Endodermal cell (in vitro differentiated cells): ENCODE data around the gene MPP2. TPM values are rescaled to one million over a fixed set of nuclear protein-coding genes. Genes with fewer than 3 reads are reported as not detected.
A peak's percentile ranks its signal among the peaks of the same experiment; 100 is the strongest.
"Not testable (repeated sequence)": the region's sequence is repeated elsewhere in the genome, so short reads cannot be mapped to it uniquely, and the experiment has no call there.

Experiments
- DNase-seq: peaks from one replicate; pipeline ENCODE4 v3.0.0-alpha.2; 2017
- H3K27ac ChIP-seq: 2 replicates; pipeline ENCODE4 v1.5.1; 2013; ENCODE audit warnings: mild to moderate bottlenecking, low read depth, low read length, moderate library complexity
- H3K27me3 ChIP-seq: 2 replicates; pipeline ENCODE4 v1.6.1; 2013; ENCODE audit warnings: mild to moderate bottlenecking, low read length, moderate library complexity; ENCODE audit not compliant: insufficient read depth, control insufficient read depth, poor library complexity, severe bottlenecking
- H3K36me3 ChIP-seq: 2 replicates; pipeline ENCODE4 v1.7.0; 2013; ENCODE audit warnings: mild to moderate bottlenecking, low read length, moderate library complexity; ENCODE audit not compliant: control insufficient read depth, insufficient read depth
- H3K4me1 ChIP-seq: one replicate; pipeline ENCODE4 v1.7.0; 2013; ENCODE audit warnings: low read length; ENCODE audit not compliant: control insufficient read depth, insufficient read depth
- H3K4me3 ChIP-seq: 2 replicates; pipeline ENCODE4 v1.5.1; 2013; ENCODE audit warnings: mild to moderate bottlenecking, low read length, moderate library complexity
- H3K9ac ChIP-seq: 2 replicates; pipeline ENCODE4 v1.6.1; 2013; ENCODE audit warnings: mild to moderate bottlenecking, low read length, moderate library complexity; ENCODE audit not compliant: poor library complexity, severe bottlenecking; ENCODE audit errors: extremely low read depth
- H3K9me3 ChIP-seq: 2 replicates; pipeline ENCODE4 v1.6.1; 2013; ENCODE audit warnings: mild to moderate bottlenecking, low read length, moderate library complexity; ENCODE audit not compliant: control insufficient read depth
- H3K27ac Mint-ChIP-seq: 2 replicates; pipeline ENCODE4 v1.8.0; 2020; ENCODE audit warnings: mixed read lengths
- H3K27me3 Mint-ChIP-seq: 2 replicates; pipeline ENCODE4 v1.8.0; 2021; ENCODE audit warnings: mild to moderate bottlenecking, mixed read lengths; ENCODE audit not compliant: insufficient read depth
- H3K36me3 Mint-ChIP-seq: 2 replicates; pipeline ENCODE4 v1.8.0; 2020; ENCODE audit warnings: low read depth, mixed read lengths
- H3K4me1 Mint-ChIP-seq: 2 replicates; pipeline ENCODE4 v1.8.0; 2020; ENCODE audit warnings: mixed read lengths
- H3K4me3 Mint-ChIP-seq: 2 replicates; pipeline ENCODE4 v1.8.0; 2020; ENCODE audit warnings: mild to moderate bottlenecking, moderate library complexity, mixed read lengths
- H3K9me3 Mint-ChIP-seq: 2 replicates; pipeline ENCODE4 v1.8.0; 2020; ENCODE audit warnings: mild to moderate bottlenecking, mixed read lengths
- CTCF ChIP-seq: fragments of 200-600 bp; sonication (generic); conservative IDR thresholded peaks from 2 replicates; pipeline ENCODE4 v1.5.0; 2021; ENCODE audit warnings: antibody characterized with exemption, mild to moderate bottlenecking
- WGBS, 2 experiments: methylation state at CpG; one replicate each; pipeline versions ENCODE4 v1.1.5 to v1.1.7; 2013; ENCODE audit warnings: missing lambda C conversion rate in 2 of 2, mixed read lengths in 1 of 2; ENCODE audit not compliant: insufficient coverage in 1 of 2, insufficient read length in 1 of 2; 5-methylcytosine and 5-hydroxymethylcytosine counted together
- total RNA-seq, 2 donors: library from RNA; stranded (reverse); fragmentation: NEBNext Ultra II Directional in 1 of 2; extraction: Animal tissue kit (Norgen Biotek cat#: 25700) in 1 of 2; gene quantifications; 2 replicates in 1 of 2; 3 replicates in 1 of 2; pipeline ENCODE4 v1.2.1, GENCODE V29; 2021

MPP2 gene
- total RNA-seq, 2 donors from 2014 or later: 16.2 to 18.3 TPM

- Mint-ChIP-seq H3K4me1 (peaks cover 2% of the 10 kb centered on the region), H3K4me3 (no peak overlapping the region), H3K27me3 (peaks cover 45% of the 10 kb centered on the region), H3K9me3 (no peaks in the 10 kb centered on the region), H3K27ac (no peak overlapping the region), H3K36me3 (no peaks in the 10 kb centered on the region)
- 92 to 99% methylated on average over 2 to 5 of the region's 5 CpGs for WGBS, 2 experiments
- Histone ChIP-seq H3K36me3 (no peaks in the 10 kb centered on the region), H3K27ac (no peak overlapping the region), H3K27me3 (peaks cover 29% of the 10 kb centered on the region), H3K4me3 (no peak overlapping the region), H3K4me1 (no peaks in the 10 kb centered on the region), H3K9me3 (no peaks in the 10 kb centered on the region), H3K9ac (no peak overlapping the region)
- DNase-seq: no peak
- TF ChIP-seq CTCF: no peak
These were observed 32.5 kb upstream of the MPP2 start for GRCh38 chr17:43939886-43940285.

GRCh38 chr17:43939452-43939851 is 32.1 kb upstream of the MPP2 start:
- not testable (repeated sequence) for H3K27ac Mint-ChIP-seq, H3K4me1 ChIP-seq, H3K36me3 ChIP-seq, H3K36me3 Mint-ChIP-seq, H3K9me3 ChIP-seq, H3K9me3 Mint-ChIP-seq, H3K27ac ChIP-seq, H3K4me1 Mint-ChIP-seq, H3K4me3 Mint-ChIP-seq, DNase-seq, H3K9ac ChIP-seq, H3K4me3 ChIP-seq
- H3K27me3 Mint-ChIP-seq: peaks cover 45% of the 10 kb centered on the region
- 90 to 100% methylated on average over 3 of the region's 3 CpGs for WGBS, 2 experiments
- H3K27me3 ChIP-seq: peaks cover 29% of the 10 kb centered on the region

GRCh38 chr17:43938838-43939182 is 31.5 kb upstream of the MPP2 start:
- H3K4me3 Mint-ChIP-seq: no peak overlapping the region
- no peaks in the 10 kb centered on the region for H3K36me3 Mint-ChIP-seq
- Histone ChIP-seq H3K4me1 (no peaks in the 10 kb centered on the region), H3K36me3 (no peaks in the 10 kb centered on the region), H3K9me3 (no peaks in the 10 kb centered on the region), H3K4me3 (no peak overlapping the region), H3K9ac (no peak overlapping the region), H3K27me3 (peaks cover 29% of the 10 kb centered on the region), H3K27ac (no peak overlapping the region)
- TF ChIP-seq CTCF: no peak
- H3K27me3 Mint-ChIP-seq: peaks cover 45% of the 10 kb centered on the region
- no peak overlapping the region for H3K27ac Mint-ChIP-seq
- 88 to 92% methylated on average over 2 to 6 of the region's 6 CpGs for WGBS, 2 experiments
- peaks cover 2% of the 10 kb centered on the region for H3K4me1 Mint-ChIP-seq
- DNase-seq: peak; percentile 45
- no peaks in the 10 kb centered on the region for H3K9me3 Mint-ChIP-seq

- no peak for DNase-seq
- Mint-ChIP-seq H3K9me3 (no peaks in the 10 kb centered on the region), H3K27ac (no peak overlapping the region), H3K4me1 (peaks cover 2% of the 10 kb centered on the region), H3K27me3 (peaks cover 45% of the 10 kb centered on the region), H3K36me3 (no peaks in the 10 kb centered on the region), H3K4me3 (no peak overlapping the region)
- H3K36me3 ChIP-seq: no peaks in the 10 kb centered on the region
- H3K9ac ChIP-seq: no peak overlapping the region
- WGBS, 2 experiments: 92 to 93% methylated on average over 2 to 3 of the region's 3 CpGs
- no peak overlapping the region for H3K27ac ChIP-seq
- H3K4me1 ChIP-seq: no peaks in the 10 kb centered on the region
- peaks cover 29% of the 10 kb centered on the region for H3K27me3 ChIP-seq
- H3K4me3 ChIP-seq: no peak overlapping the region
- H3K9me3 ChIP-seq: no peaks in the 10 kb centered on the region
- TF ChIP-seq CTCF: no peak
These were observed 29.1 kb upstream of the MPP2 start for GRCh38 chr17:43936434-43936833.
